ENCODE results near the gene EPX.

Gene EPX

GRCh38 chr17:58231641-58232040 lies 39.1 kb downstream of the EPX start:
- DNase-seq = no peak

GRCh38 chr17:58232707-58233156 lies 40.2 kb downstream of the EPX start:
- no peak for DNase-seq

GRCh38 chr17:58233543-58233942 lies 41.0 kb downstream of the EPX start:
- no peak for DNase-seq

- DNase-seq = no peak
These were observed 42.0 kb downstream of the EPX start for GRCh38 chr17:58234512-58234911.

- no peak for DNase-seq
These were observed 43.3 kb downstream of the EPX start for GRCh38 chr17:58235821-58236220.

- DNase-seq = no peak
These were observed 43.9 kb downstream of the EPX start for GRCh38 chr17:58236394-58236793.

- no peak for DNase-seq
These were observed 45.7 kb downstream of the EPX start, which contains the start of gene LPO for GRCh38 chr17:58238147-58238634. Gene LPO (plus strand): TSS chr17:58238584. CDS start chr17:58242980, 4,396 bp downstream.

GRCh38 chr17:58239987-58240386 lies 47.5 kb downstream of the EPX start:
- DNase-seq = no peak

- DNase-seq = no peak
These were observed 49.8 kb downstream of the EPX start for GRCh38 chr17:58242171-58242784.

- no peak for DNase-seq
These were observed 52.4 kb downstream of the EPX start for GRCh38 chr17:58244963-58245362.

- DNase-seq = no peak
These were observed 53.0 kb downstream of the EPX start for GRCh38 chr17:58245428-58246103.

- no peak for DNase-seq
These were observed 53.7 kb downstream of the EPX start for GRCh38 chr17:58246104-58246740.

- no peak for DNase-seq
These were observed 54.3 kb downstream of the EPX start for GRCh38 chr17:58246781-58247180.

- DNase-seq = no peak
These were observed 55.2 kb downstream of the EPX start for GRCh38 chr17:58247511-58248363.

- no peak for DNase-seq
These were observed 56.4 kb downstream of the EPX start for GRCh38 chr17:58248955-58249269.

- DNase-seq = peak; percentile 28
These were observed 57.0 kb downstream of the EPX start for GRCh38 chr17:58249270-58250133.

GRCh38 chr17:58250344-58251011 lies 58.0 kb downstream of the EPX start:
- no peak for DNase-seq

- DNase-seq = no peak
These were observed 59.6 kb downstream of the EPX start for GRCh38 chr17:58252141-58252540.

- no peak for DNase-seq
These were observed 60.6 kb downstream of the EPX start for GRCh38 chr17:58253082-58253481.
